Stromal cell of bone marrow (primary cell): ENCODE results near the gene NSF.
A peak's percentile ranks its signal among the peaks of the same experiment; 100 is the strongest.

Experiments
- DNase-seq: peaks from one replicate; pipeline ENCODE4 v3.0.0-alpha.2; 2012; ENCODE audit warnings: low read depth

Gene NSF

DNA sequence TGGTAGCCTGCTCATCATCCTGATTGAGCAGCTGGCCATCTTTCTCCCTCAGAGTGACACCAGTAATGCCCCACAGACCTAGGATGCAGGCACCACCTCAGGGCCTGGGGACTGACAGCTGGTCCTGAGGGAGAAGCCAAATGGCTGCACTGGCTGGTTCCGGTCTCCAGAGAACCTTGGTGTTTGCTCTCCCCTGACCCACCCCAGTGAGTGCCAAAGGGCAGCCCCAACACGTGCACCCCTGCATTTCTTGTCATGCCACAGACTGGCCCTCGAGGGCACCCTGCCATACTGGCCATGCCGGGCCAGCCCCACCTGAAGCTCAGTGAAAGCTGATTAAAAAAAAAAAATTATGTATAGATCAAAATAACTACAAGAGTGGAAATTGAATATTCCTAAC lies 127.5 kb downstream of the NSF start:
- no peak for DNase-seq

DNA sequence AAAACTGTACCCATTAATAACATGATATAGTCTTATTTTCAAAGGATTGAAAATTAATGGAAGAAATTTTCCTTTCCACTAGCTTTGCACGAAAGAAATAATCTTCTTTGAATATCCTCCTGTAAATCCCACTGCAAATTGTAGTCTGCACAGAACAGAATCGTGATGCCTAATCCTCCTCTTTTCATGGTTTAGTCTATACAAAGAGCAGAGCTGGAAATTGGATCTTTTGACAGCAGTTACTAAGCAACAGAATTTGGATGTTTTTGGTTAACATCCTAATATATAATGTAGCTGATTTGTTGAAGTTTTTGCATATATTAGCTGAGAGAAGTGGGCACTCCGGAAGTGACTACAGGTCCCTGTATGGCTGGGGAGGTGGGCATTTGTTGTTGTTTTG lies 129.4 kb downstream of the NSF start:
- DNase-seq: no peak

DNA sequence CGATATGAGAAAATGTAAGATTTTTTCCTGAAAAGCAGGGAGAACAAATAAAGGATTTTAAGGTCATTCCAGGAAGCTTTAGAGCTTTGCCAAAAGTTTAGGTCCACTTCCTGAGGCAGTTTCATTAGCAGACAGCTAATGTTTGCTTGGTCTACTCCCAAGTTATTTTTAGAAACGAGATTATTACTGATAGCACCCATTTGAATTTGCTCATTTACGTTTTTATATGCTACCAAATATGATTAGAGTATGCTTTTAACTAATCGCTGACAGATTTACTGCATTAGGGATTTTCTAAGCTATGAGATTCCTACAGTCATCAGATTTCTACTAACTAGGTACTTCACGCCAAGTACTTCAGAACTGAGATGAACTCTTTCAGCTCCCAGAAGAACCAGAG lies 129.9 kb downstream of the NSF start:
- DNase-seq: no peak

DNA sequence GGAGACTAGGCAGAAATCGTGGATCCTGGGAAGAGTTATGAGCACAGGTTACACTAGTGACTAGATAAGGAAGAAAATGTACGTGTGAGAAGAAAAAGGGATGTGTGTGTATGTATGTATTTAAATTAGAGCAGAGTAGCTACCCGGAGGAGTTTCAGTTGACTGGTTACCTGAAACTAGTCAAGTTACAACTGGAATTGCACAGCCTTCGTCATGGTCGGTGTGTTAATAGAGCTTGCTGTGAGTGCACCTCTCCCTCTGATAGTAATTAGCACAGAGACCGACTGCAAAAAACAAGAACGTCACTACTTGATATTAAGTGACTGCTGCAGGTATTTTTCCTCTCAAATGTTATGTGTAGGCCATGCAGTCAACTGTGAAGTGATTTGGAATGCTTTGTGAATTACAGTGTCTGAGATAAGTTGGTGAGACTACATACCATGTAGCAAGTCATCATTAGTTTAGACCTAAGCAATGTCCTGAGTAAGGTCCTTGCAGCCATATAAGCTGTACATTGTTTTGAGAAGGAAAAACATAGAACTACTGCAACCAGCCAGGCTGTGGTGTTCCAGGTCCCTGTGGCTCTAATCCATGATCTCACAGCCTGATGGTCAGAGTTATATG lies 132.3 kb downstream of the NSF start:
- no peak for DNase-seq

DNA sequence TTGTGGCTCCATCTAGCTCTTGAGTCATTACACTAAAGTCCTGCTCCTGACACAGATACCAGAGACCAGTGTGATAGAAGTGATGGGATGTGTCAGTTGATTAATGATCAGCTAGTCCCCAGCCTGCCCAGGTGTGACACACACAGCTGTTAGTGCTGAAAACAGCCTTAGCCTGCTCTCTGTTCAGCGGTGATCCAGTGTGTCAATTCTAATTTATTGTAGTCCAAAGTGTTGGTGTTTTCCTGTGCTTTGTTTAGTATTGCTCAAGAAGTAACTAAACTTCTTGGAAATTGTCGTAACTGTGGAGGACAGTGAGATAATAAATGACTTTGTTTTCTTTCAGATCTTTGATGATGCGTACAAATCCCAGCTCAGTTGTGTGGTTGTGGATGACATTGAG lies 135.7 kb downstream of the NSF start:
- DNase-seq: no peak

DNA sequence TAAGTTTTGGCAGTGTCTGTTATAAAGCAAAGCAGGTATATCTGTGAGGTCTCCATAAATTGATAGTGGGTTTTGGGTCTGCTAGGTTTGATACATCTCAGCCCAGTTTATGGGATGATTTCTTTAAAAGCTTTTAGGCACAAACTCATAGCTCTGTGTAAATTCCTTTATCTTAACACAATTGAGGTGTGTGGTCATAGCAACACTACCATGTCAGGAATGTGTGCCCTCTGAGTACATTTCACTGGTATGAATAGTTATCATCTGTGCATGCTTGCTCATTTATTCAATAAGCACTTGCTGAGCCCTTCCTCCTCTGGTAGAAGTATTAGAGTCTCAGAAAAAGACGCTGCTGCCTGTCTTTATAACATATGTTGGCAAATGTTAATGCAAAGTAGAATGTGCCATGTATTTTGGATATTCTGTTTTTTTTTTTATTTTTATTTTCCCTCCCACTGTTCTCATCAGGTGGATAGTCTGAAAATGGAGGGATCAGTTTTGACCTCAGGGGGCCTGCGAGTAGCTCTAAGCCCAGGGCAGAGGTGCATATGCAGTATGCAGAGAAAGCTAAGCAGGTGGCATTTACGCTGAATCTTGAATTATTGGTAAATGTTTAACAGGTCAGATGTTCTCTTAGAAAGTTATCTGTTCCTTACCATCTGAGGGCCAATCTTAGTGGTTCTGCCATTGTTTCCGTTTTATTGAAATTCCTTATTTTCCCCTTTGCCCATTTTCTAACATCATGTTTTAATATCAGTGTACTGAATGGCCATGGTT lies 137.3 kb downstream of the NSF start:
- DNase-seq: peak; percentile 15

DNA sequence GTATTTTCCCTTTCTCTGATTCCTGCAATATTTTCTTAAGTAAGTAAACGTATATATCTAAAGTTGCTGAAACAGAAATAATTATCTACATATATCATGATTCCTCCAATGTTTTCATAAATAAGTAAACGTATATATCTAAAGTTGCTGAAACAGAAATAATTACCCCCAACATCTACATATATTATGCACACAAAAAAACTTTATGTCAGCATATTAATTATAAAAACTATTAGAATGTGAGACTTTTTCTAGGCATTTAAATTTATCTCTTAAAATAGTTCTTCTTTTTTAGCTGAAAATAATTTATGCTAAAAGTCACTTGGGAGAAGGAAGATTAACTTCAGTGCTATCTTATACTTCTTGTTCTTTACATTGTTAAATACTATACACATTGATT lies 139.6 kb downstream of the NSF start:
- DNase-seq: no peak

DNA sequence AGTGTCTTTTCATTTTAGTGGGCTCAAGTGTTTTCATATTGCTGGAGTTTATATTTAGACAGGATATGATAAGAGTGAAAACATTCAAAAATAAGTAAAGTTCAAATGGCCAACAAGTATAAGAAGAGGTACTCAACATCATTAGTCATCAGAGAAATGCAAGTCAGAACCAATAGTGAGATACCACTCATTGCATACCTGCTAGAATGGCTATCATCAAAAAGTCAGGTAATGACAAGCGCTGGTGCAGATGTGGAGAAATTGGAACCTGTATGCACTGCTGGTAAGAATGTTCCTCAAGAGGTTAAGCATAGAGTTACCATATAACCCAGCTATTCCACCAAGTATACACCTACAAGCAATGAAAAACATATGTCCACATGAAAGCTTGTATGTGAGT lies 140.2 kb downstream of the NSF start:
- no peak for DNase-seq

DNA sequence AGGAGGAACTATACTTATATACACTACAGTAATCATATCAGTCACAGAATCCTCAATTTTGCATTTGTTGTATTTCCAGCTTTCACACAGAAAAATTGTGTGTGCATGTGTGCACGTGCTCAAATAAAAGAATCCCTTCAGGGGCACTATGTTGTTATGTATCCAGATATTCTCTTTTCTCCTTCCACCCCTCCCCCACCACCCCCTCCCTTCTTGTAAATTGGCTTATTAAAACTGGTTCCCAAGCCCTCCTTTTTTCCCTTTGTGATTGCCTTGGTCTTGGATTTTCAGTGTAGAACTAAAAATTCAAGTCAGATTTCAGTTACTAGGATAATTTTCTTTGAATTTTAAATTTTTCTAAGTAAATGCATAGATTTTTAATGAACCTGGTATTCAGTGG lies 141.7 kb downstream of the NSF start:
- DNase-seq: no peak

DNA sequence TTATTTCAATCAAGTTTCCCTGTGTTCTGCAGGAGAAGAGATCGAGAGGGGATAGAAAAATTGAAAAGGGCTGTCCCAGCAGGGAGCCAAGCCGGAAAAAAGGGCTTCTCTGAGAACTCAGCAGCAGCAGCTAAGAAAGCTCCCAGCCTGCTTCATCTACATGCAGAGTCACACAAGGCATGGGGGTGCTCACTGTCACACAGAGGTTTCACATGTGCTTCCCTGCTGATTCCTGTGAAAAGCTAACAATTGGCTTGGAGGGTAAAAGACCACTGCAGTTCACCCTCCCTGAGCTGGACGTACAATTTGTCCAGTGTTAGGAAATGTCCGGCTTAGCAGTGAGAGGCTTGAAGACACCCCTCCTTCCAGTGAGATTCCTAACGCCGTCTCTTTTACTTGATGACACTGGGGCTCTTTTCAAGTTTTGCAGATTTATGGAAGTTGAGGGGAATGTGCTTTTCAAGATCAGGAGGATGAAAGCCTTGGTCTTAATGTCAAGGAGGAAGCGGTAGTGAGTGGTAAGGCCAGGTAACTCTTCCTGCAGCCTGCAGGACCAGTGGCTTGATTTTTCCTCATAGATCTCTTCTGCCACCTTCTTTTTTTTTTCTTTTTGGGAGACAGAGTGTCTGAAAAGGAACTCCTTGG lies 142.4 kb downstream of the NSF start:
- DNase-seq: no peak

DNA sequence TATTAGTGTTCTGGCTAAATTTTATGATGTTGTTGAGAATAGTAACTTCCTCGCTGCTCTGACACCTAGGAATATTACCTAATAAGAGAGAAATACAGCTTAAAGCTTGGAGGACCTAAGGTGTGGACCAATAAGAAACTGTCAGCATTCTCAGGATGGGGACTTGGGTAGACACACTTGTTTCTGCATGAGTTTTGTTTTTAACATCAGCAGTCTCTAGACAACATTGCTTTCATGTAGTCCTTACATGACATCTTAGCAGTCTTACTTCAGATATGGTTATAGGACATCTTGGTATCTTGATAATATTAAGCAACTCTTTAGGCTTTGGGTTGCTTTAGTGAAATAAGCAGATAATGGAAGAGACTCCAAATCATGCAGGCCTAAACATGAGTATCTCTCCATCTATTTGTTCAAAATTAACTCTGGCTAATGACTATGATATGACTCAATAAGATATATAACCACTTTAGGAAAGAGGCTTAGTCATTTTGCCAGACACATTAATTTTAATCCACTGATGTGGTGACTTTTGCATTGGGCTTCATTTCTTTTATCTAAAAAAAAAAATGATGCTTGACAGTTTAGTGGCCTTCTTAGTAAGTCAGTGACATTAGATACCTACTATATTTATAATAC lies 143.5 kb downstream of the NSF start:
- DNase-seq: peak; percentile 41

DNA sequence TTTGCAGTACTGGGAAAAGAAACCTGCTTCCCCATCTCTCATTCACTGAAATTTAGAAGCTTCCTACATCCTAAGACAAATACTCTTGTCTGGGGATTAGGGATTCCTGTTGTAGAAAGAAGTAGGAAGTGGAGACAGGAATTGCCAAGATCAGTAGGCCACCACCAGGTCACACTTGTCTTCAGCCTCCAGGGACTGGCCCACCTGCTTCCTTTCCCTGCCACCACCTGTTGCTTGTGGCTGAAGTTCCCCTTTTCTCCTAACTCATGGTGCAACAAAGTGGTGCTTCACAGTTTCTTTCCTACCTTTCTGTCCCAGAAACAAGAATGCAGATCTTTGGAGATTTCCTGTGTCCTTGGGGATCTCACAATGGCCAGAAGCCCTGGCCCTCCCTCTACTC lies 145.6 kb downstream of the NSF start:
- DNase-seq: no peak

DNA sequence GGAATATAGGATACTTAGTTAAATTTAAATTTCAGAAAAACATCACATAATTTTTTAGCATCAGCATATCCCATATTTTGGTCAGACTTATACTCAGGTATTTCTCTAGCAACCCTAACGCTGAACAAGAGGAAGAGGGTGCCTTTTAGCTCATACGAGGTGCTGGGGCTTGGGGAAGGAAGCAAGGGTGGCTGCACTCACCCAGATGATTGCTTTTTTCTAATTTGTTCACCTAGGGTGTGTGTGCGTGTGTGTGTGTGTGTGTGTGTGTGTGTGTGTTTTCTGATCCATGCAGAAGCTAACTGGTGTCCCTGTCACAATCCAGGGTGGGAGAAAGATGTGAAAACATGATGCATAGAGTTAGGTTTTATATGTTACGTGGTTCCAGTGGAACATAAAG lies 146.9 kb downstream of the NSF start:
- no peak for DNase-seq

DNA sequence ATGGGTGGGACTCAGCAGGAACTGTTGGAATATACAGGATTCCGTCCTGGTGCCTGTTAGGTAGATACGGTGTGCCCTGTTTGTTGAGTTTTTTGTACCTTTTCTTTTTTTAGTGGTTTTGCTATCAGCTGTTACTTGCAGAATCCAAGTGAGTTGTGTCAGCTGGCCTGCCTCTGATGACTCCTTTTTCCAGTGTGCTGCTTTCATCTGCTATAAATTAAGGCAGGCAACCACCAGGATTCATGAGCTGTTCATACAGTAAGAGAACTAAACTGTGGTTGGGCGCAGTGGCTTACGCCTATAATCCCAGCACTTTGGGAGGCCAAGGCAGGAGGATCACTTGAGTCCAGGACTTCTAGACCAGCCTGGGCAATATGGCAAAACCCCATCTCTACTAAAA lies 148.1 kb downstream of the NSF start:
- no peak for DNase-seq

DNA sequence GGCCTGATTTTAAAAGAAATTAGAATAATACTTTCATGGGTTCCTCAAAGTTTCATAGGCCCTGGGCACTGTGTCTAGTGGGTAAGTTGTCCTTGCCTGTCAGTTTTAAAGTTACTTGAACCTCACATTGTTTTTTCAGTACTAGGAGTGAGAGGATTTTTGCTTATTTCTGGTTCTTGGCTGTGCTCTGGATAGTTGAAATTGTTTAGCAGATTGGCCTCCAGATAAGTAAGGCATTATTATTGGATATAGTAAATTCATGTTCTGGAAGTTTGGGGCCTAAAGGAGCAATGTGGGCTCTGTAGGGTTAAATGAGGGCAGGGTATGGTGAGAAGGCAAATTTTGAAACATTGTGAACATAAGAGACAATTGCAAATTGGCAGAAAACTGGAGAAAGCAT lies 149.5 kb downstream of the NSF start:
- no peak for DNase-seq

DNA sequence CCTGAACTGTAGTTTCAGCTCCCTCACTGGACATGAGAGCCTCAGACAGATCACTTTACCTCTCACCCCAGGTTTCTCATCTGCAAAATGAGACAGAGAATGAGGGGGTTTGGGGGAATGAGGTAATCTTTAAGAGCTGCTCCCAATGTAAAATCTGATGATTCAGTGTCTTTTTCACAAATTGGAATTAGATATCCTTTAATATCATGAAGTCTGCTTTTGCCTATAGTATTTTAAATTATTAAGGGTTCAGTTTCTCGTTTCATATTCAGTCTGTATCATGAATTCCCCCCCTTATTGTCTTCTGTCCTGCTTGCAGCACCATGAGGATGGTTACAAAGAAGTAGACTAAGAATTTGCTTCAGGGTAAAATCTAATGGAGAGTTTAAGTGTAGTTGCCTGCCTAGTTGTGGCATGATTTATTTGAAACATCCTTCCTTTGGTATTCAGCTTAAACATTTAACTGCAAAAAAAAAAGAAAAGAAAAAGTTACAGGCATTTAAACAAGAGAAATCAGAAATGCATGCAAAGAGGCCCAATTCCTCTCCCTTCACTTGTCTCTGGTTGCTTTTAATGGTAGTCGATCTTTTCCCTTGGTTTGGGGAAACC lies 150.8 kb downstream of the NSF start:
- DNase-seq: no peak

DNA sequence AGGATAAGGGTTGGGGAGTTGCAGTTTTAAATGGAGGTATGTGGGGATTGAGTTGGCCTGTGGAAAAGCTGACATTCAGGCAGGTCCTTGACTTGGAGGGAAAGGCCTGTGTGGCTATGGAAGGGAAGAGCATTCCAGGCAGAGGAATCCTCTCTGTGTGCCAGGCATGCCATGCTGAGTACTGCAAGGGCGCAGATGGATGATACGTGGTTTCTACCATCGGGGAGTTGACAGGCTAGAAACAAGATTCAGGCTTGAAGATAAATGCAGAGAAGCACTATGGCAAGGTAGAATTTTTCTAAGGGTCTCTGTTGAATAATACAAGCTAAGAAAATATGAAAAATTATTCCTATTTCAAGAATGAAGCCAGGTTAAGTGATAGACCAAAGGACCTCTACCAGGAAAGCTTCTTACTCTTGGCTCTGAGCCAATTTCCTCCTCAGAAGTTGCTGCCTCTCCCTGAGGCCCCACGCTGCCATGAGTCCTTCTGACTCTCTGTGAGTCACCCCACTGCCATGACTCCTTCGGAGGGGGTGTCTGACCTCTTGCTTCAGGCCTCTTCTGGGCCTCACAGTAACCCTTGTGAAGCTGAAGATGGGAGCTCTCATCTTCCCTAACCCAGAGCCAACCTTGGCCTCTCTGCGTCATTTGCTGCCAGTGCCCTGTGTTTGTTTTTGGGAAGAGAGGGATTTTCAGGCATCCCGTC lies 152.2 kb downstream of the NSF start:
- peak; percentile 83 for DNase-seq

DNA sequence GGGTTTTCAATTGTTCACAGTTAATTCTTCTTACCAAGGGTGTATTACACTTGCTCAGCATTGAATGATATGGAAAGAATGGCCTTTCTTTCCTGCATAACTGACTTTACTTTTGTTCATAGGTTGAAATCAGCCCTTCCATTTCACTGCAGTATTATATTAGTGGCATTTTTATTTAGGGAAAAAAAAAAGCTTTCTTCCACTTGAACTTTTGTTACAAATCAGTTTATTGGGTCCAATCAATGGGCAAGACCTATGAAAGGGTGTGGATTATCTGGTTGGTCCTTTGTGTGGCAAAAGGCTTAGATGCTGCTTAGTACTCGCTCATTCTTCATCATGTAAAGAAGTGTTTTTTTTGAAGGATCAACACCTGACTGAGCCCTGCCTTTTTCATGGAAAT lies 154.0 kb downstream of the NSF start:
- DNase-seq: no peak

DNA sequence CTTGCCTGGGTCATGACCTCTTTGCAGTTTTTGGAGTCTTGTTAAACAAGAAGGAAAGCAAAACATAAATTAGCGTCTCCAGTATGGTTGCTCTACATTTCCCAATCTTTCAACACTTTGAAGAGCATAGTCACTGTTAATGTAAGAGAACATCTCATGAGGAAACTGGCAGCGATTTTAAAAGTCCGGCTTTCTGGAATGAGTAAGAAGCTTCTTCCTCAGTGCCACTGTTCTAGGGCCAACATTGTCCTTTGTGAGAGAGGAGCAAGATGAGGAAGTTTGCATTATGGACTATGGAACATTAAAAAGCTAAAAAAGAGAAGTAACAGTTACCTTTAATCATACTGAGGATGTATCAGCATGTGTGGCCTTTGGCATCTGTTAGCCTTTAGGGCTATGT lies 154.9 kb downstream of the NSF start:
- no peak for DNase-seq

DNA sequence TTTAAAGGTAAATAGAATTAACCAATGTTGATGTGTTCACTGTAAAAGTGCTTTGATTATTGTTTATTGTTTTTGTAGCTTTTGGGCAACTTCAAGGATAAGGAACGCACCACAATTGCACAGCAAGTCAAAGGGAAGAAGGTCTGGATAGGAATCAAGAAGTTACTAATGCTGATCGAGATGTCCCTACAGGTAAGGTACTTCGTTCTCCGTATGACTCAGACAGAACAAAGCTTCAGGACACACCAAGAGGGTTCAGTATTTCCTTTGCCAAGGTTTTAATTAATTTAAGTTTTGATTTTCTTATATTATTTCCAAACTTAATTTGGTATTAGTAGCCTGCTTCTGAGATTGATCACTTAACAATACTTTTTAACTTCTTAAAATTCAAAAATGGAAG lies 161.0 kb downstream of the NSF start:
- DNase-seq: no peak

DNA sequence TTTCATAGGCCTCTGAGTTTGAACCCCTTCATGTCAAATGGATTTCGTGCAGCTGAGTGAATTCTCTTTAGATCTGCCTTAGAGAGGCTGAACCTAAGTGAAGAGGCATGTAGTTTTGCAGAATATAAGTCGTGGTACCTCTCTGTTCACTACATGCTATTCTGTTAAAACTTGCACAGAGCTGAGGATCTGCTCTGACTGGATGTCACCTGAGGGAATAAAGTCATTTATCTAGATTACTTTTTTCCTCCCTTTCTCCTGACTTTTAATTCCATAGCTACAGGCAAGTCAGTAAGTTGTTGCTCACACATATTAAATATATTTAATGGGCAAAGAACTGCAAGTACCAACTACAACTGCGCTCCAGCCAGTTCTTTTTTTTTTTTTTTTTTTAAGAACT lies 163.3 kb downstream of the NSF start:
- no peak for DNase-seq
